ENCODE data around the gene ESRRG. TPM values are rescaled to one million over a fixed set of nuclear protein-coding genes. Genes with fewer than 3 reads are reported as not detected.

Gene ESRRG
- total RNA-seq = 8.6 TPM

- FAIRE-seq = no peak
Measured at GRCh38 chr1:216723274-216723780, at the start of gene ESRRG. Gene ESRRG, minus strand, starts transcription at chr1:216723429. Its CDS starts 130 bp downstream, at chr1:216723299.

GRCh38 chr1:216771922-216772321, 48.7 kb upstream of the ESRRG start:
- DNase-seq (ENCODE audit: low spot score in 2 of 2) (no peak), FAIRE-seq (no peak)

More at GRCh38 chr1:216723274-216723780, at the start of gene ESRRG:
- DNase-seq (ENCODE audit: low spot score in 2 of 2) = peak in 1 of 2 donors; percentile 5

- FAIRE-seq (no peak), DNase-seq (ENCODE audit: low spot score in 2 of 2) (no peak)
Measured at GRCh38 chr1:216766633-216767327, 43.6 kb upstream of the ESRRG start.

- FAIRE-seq = no peak
Measured at GRCh38 chr1:216765346-216766300, 42.4 kb upstream of the ESRRG start.

GRCh38 chr1:216758161-216758560, 34.9 kb upstream of the ESRRG start:
- DNase-seq (ENCODE audit: low spot score in 2 of 2) (no peak), FAIRE-seq (no peak)

More at GRCh38 chr1:216765346-216766300, 42.4 kb upstream of the ESRRG start:
- DNase-seq (ENCODE audit: low spot score in 2 of 2) = no peak

GRCh38 chr1:216757110-216757509, 33.9 kb upstream of the ESRRG start:
- no peak for DNase-seq (ENCODE audit: low spot score in 2 of 2)
- FAIRE-seq = no peak

GRCh38 chr1:216750961-216751360, 27.7 kb upstream of the ESRRG start:
- FAIRE-seq (no peak), DNase-seq (ENCODE audit: low spot score in 2 of 2) (no peak)

- DNase-seq (ENCODE audit: low spot score in 2 of 2) (peak; percentile 4 to 27), FAIRE-seq (peak; percentile 48)
Measured at GRCh38 chr1:216750031-216750627, 26.9 kb upstream of the ESRRG start.

- FAIRE-seq (no peak), DNase-seq (ENCODE audit: low spot score in 2 of 2) (no peak)
Measured at GRCh38 chr1:216749232-216749631, 26.0 kb upstream of the ESRRG start.

- DNase-seq (ENCODE audit: low spot score in 2 of 2) (no peak), FAIRE-seq (no peak)
Measured at GRCh38 chr1:216742625-216743024, 19.4 kb upstream of the ESRRG start.

GRCh38 chr1:216740331-216740730, 17.1 kb upstream of the ESRRG start:
- FAIRE-seq = no peak
- DNase-seq (ENCODE audit: low spot score in 2 of 2) = no peak

GRCh38 chr1:216739793-216740192, 16.6 kb upstream of the ESRRG start:
- FAIRE-seq (no peak), DNase-seq (ENCODE audit: low spot score in 2 of 2) (no peak)

GRCh38 chr1:216732121-216732520, 8.9 kb upstream of the ESRRG start:
- DNase-seq (ENCODE audit: low spot score in 2 of 2) = no peak
- FAIRE-seq = no peak

- DNase-seq (ENCODE audit: low spot score in 2 of 2) = no peak
- no peak for FAIRE-seq
Measured at GRCh38 chr1:216731562-216731961, 8.3 kb upstream of the ESRRG start.

- DNase-seq (ENCODE audit: low spot score in 2 of 2) = no peak
- no peak for FAIRE-seq
Measured at GRCh38 chr1:216726435-216726834, 3.2 kb upstream of the ESRRG start.

- DNase-seq (ENCODE audit: low spot score in 2 of 2) (no peak), FAIRE-seq (no peak)
Measured at GRCh38 chr1:216722821-216723220, 408 bp downstream of the ESRRG start.

GRCh38 chr1:216721863-216722262, 1.4 kb downstream of the ESRRG start:
- FAIRE-seq (no peak), DNase-seq (ENCODE audit: low spot score in 2 of 2) (no peak)

GRCh38 chr1:216721062-216721461, 2.2 kb downstream of the ESRRG start:
- FAIRE-seq (no peak), DNase-seq (ENCODE audit: low spot score in 2 of 2) (no peak)

- FAIRE-seq (no peak), DNase-seq (ENCODE audit: low spot score in 2 of 2) (no peak)
Measured at GRCh38 chr1:216711712-216712111, 11.5 kb downstream of the ESRRG start.

GRCh38 chr1:216710598-216711333, 12.5 kb downstream of the ESRRG start:
- no peak for DNase-seq (ENCODE audit: low spot score in 2 of 2)
- FAIRE-seq = no peak

Data from frontal cortex (tissue), 4 donors.